H1 (cell line): ENCODE measurements around the gene CACNA1G. TPM values are rescaled to one million over a fixed set of nuclear protein-coding genes. Genes with fewer than 3 reads are reported as not detected.

Experiments
- CTCF ChIA-PET: fragments of 300-600 bp; sonication (Branson Sonifier 250); formaldehyde crosslinking; loops from one replicate; lab custom pipeline; 2021; ENCODE audit not compliant: partially characterized antibody; lab: Charles Lee
- POLR2A ChIA-PET: fragments of 300-600 bp; sonication (Branson Sonifier 250); formaldehyde crosslinking; loops from one replicate; lab custom pipeline; 2021; ENCODE audit warnings: inconsistent platforms; ENCODE audit not compliant: partially characterized antibody; lab: Charles Lee
- DNase-seq, 2 experiments: peaks; one replicate each; pipeline versions ENCODE4 v3.0.0 to v3.0.0-alpha.2; 2010 to 2022; ENCODE audit warnings: low spot score in 2 of 2, low read depth in 1 of 2, mixed read lengths in 1 of 2
- FAIRE-seq: peaks from 2 replicates; lab custom pipeline; 2011; peaks lifted over from hg19 to GRCh38; lab: Jason Lieb, UNC
- H2AFZ ChIP-seq: 2 replicates; pipeline ENCODE4 v1.8.1; 2012; ENCODE audit warnings: low read length, inconsistent platforms
- H2AK5ac ChIP-seq: 2 replicates; pipeline ENCODE4 v1.6.1; 2013; ENCODE audit warnings: low read depth, low read length
- H2BK120ac ChIP-seq: replicated peaks from 2 replicates; pipeline ENCODE3; 2013; ENCODE audit warnings: low read depth, low read length, inconsistent platforms
- H2BK12ac ChIP-seq: 2 replicates; pipeline ENCODE4 v1.6.1; 2013; ENCODE audit warnings: low read depth, low read length
- H2BK15ac ChIP-seq: 2 replicates; pipeline ENCODE4 v1.6.1; 2013; ENCODE audit warnings: low read length
- H2BK20ac ChIP-seq: 2 replicates; pipeline ENCODE4 v1.6.1; 2013; ENCODE audit warnings: low read length
- H2BK5ac ChIP-seq: 2 replicates; pipeline ENCODE4 v1.6.1; 2013; ENCODE audit warnings: low read depth, low read length
- H3K14ac ChIP-seq: 2 replicates; pipeline ENCODE4 v1.6.1; 2013; ENCODE audit warnings: inconsistent platforms; ENCODE audit not compliant: insufficient read length
- H3K18ac ChIP-seq: 2 replicates; pipeline ENCODE4 v1.6.1; 2013; ENCODE audit warnings: low read length; ENCODE audit errors: extremely low read depth
- H3K23ac ChIP-seq: 2 replicates; pipeline ENCODE4 v1.6.1; 2013; ENCODE audit warnings: inconsistent platforms; ENCODE audit not compliant: insufficient read length
- H3K23me2 ChIP-seq: 2 replicates; pipeline ENCODE4 v1.6.1; 2013; ENCODE audit warnings: low read depth, low read length
- H3K27ac ChIP-seq: 2 replicates; pipeline ENCODE4 v1.6.1; 2011; ENCODE audit warnings: low read depth, low read length, inconsistent platforms
- H3K27me3 ChIP-seq, 4 experiments: replicated peaks in 1 of 4; 1 replicate in 1 of 4; 2 replicates in 3 of 4; pipeline versions ENCODE4 v1.6.1 to v1.8.1; 2011 to 2013; ENCODE audit warnings: low read length in 3 of 4, mild to moderate bottlenecking in 3 of 4, inconsistent platforms in 2 of 4, mixed read lengths in 2 of 4, moderate library complexity in 1 of 4; ENCODE audit not compliant: control insufficient read depth in 3 of 4, insufficient read depth in 3 of 4; ENCODE audit errors: extremely low read depth in 1 of 4
- H3K36me3 ChIP-seq, 4 experiments: 2 replicates each; pipeline versions ENCODE4 v1.6.1 to v1.8.1; 2011 to 2013; ENCODE audit warnings: mild to moderate bottlenecking in 4 of 4, low read length in 3 of 4, moderate library complexity in 2 of 4, control low read depth in 1 of 4, inconsistent platforms in 1 of 4; ENCODE audit not compliant: insufficient read depth in 4 of 4, control insufficient read depth in 2 of 4
- H3K4ac ChIP-seq: replicated peaks from 2 replicates; pipeline ENCODE3; 2013; ENCODE audit warnings: low read length, low read depth, mixed read lengths, inconsistent platforms; ENCODE audit not compliant: insufficient read length
- H3K4me1 ChIP-seq, 4 experiments: replicated peaks in 1 of 4; 1 replicate in 1 of 4; 2 replicates in 3 of 4; pipeline versions ENCODE4 v1.6.1 to v1.8.1; 2011 to 2013; ENCODE audit warnings: low read length in 3 of 4, inconsistent platforms in 2 of 4, mixed read lengths in 1 of 4; ENCODE audit not compliant: insufficient read depth in 4 of 4, control insufficient read depth in 3 of 4
- H3K4me2 ChIP-seq, 2 experiments: 2 replicates each; pipeline versions ENCODE4 v1.6.1 to v1.8.1; 2011 to 2013; ENCODE audit warnings: low read depth in 2 of 2, low read length in 2 of 2, control low read depth in 1 of 2, inconsistent platforms in 1 of 2, mild to moderate bottlenecking in 1 of 2; ENCODE audit not compliant: insufficient read depth in 1 of 2
- H3K4me3 ChIP-seq, 4 experiments: fragments of 200-600, 300-600 bp in 1 of 4; sonication (generic), shearing (Covaris generic), sonication (Bioruptor Twin) in 1 of 4; 2 replicates each; pipeline versions ENCODE4 v1.5.1 to v1.8.1; 2011 to 2016; ENCODE audit warnings: low read length in 4 of 4, low read depth in 3 of 4, control low read depth in 2 of 4, inconsistent platforms in 2 of 4, mild to moderate bottlenecking in 2 of 4, mixed read lengths in 1 of 4, moderate library complexity in 1 of 4; ENCODE audit not compliant: insufficient read depth in 2 of 4; ENCODE audit errors: extremely low read depth in 1 of 4
- H3K56ac ChIP-seq: replicated peaks from 2 replicates; pipeline ENCODE3; 2013; ENCODE audit warnings: low read depth, mild to moderate bottlenecking, mixed read lengths, low read length, inconsistent platforms; ENCODE audit not compliant: insufficient read length
- H3K79me1 ChIP-seq: 2 replicates; pipeline ENCODE4 v1.6.1; 2013; ENCODE audit warnings: low read depth, low read length, control low read depth
- H3K79me2 ChIP-seq, 2 experiments: 2 replicates each; pipeline versions ENCODE4 v1.6.1 to v1.8.1; 2012 to 2013; ENCODE audit warnings: low read length in 2 of 2, mild to moderate bottlenecking in 2 of 2, inconsistent platforms in 1 of 2; ENCODE audit not compliant: insufficient read depth in 2 of 2, control insufficient read depth in 1 of 2
- H3K9ac ChIP-seq, 4 experiments: replicated peaks in 1 of 4; 1 replicate in 1 of 4; 2 replicates in 3 of 4; pipeline versions ENCODE4 v1.6.1 to v1.8.1; 2011 to 2013; ENCODE audit warnings: low read depth in 3 of 4, low read length in 3 of 4, control low read depth in 2 of 4, mild to moderate bottlenecking in 2 of 4, moderate library complexity in 2 of 4, inconsistent platforms in 1 of 4; ENCODE audit errors: extremely low read depth in 1 of 4
- H3K9me3 ChIP-seq, 2 experiments: 2 replicates each; pipeline versions ENCODE4 v1.6.1 to v1.8.1; 2012 to 2013; ENCODE audit warnings: mild to moderate bottlenecking in 2 of 2, moderate library complexity in 2 of 2, control low read depth in 1 of 2, inconsistent platforms in 1 of 2, low read depth in 1 of 2, low read length in 1 of 2, mixed read lengths in 1 of 2; ENCODE audit not compliant: insufficient read depth in 2 of 2
- H4K20me1 ChIP-seq, 2 experiments: replicated peaks in 1 of 2; 2 replicates each; pipeline versions ENCODE3 to v1.8.1; 2011 to 2013; ENCODE audit warnings: inconsistent platforms in 2 of 2, low read length in 2 of 2, mild to moderate bottlenecking in 1 of 2; ENCODE audit not compliant: insufficient read depth in 2 of 2, control insufficient read depth in 1 of 2
- H4K5ac ChIP-seq: 2 replicates; pipeline ENCODE4 v1.6.1; 2013; ENCODE audit warnings: low read length, low read depth, mixed read lengths, inconsistent platforms; ENCODE audit not compliant: insufficient read length
- H4K8ac ChIP-seq: 2 replicates; pipeline ENCODE4 v1.8.0; 2013; ENCODE audit warnings: mild to moderate bottlenecking, moderate library complexity, low read length, inconsistent platforms; ENCODE audit not compliant: insufficient read depth; ENCODE audit errors: extremely low read depth
- H4K91ac ChIP-seq: replicated peaks from 2 replicates; pipeline ENCODE3; 2013; ENCODE audit warnings: low read length, mixed read lengths, inconsistent platforms; ENCODE audit not compliant: insufficient read length
- BACH1 ChIP-seq: IDR thresholded peaks from 2 replicates; pipeline ENCODE4 v1.6.1; 2012; ENCODE audit warnings: low read length, improper control_type of control experiment
- MAFK ChIP-seq: IDR thresholded peaks from 2 replicates; pipeline ENCODE4 v1.6.1; 2012; ENCODE audit warnings: low read depth, mild to moderate bottlenecking, improper control_type of control experiment, low read length
- ZNF274 ChIP-seq: IDR thresholded peaks from 2 replicates; pipeline ENCODE4 v1.7.0; 2012; ENCODE audit warnings: low read length, borderline replicate concordance; ENCODE audit errors: extremely low read depth
- WGBS, 2 experiments: shearing (Covaris generic) in 1 of 2; methylation state at CpG; one replicate each; pipeline versions ENCODE4 v1.1.6 to v1.1.7; 2013 to 2015; ENCODE audit warnings: low lambda C conversion rate in 2 of 2, mixed read lengths in 2 of 2, inconsistent platforms in 1 of 2, low coverage in 1 of 2, missing lambda C conversion rate in 1 of 2; ENCODE audit not compliant: insufficient replicate concordance in 2 of 2, insufficient coverage in 1 of 2, insufficient read length in 1 of 2; ENCODE audit errors: extremely low coverage in 1 of 2, missing lambda C conversion rate in 1 of 2; 5-methylcytosine and 5-hydroxymethylcytosine counted together
- polyA plus RNA-seq, 7 experiments: library from polyadenylated mRNA; depleted of rRNA in 3 of 7; stranded (reverse) in 5 of 7; unstranded in 2 of 7; fragments of >200 nt in 5 of 7; fragments of 200-250 nt in 2 of 7; gene quantifications; 1 replicate in 5 of 7; 2 replicates in 1 of 7; 4 replicates in 1 of 7; pipeline versions ENCODE4 v1.2.1 to v1.2.3, GENCODE V29; 2011 to 2013; ENCODE audit warnings: missing spikeins in 2 of 7, mixed read lengths in 2 of 7
- total RNA-seq: library from RNA; stranded (reverse); fragmentation: NEBNext Ultra II Directional; extraction: Animal tissue kit (Norgen Biotek cat#: 25700); gene quantifications from 2 replicates; pipeline ENCODE4 v1.2.1, GENCODE V29; 2021

Gene CACNA1G
- total and polyA plus RNA-seq, 2 of the 8 experiments (the other 6 are each of a cell fraction or from before 2014, with no cell fraction given), result 2.9 to 4.9 TPM

DNA sequence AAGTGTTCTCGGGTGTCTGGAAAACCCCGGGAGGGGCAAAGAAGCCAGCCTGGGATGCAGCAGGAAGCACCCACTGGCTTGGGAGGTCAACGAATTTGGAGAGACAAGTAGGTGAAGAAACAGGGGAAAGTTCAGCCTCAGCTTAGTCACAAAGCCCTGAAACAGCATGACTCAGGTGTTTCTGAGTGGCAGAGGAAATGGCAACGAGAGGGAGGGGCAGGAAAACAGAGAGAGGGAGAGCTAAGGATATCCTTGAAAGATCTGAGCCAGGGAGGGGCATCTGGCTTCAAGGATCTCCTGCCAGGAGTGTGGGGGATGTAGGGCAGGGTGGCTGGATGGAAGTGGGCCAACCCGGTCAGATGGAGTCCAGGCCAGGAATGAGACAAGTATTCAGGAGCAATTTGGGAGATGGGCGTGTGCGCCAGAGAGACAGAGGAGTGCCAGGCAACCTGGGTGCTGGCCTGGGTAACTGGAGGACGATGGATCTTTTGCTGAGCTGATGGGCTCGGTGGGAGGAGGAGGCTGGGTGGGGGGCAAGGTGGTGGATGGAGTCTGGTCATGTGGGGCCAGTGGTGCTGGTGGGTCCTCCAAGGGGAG lies 101.4 kb downstream of the CACNA1G start:
- WGBS, 2 experiments, result 83% methylated on average over 9 of the region's 9 CpGs; no CpG with 5 or more reads in 1 of the 2 experiments
- H2AFZ ChIP-seq, result peak overlapping the region; percentile 88
- peaks cover 3 to 8% (median 5%) of the 10 kb centered on the region in 4 experiments; a peak in 6 of 7 replicates for H3K4me1 ChIP-seq
- CTCF ChIA-PET, result interaction anchor here (1.0 to 10.0 kb wide), 15 partner anchors 8 to 111 kb away, joined by 3 to 96 read pairs (median 6); no protein-coding TSS in a partner anchor
- no peaks in the 10 kb centered on the region for H3K79me2 ChIP-seq
- no peak overlapping the region for H3K56ac ChIP-seq
- H3K9ac ChIP-seq, result no peak overlapping the region; a peak in 1 of 7 replicates
- no peak for FAIRE-seq
- H4K20me1 ChIP-seq, result no peaks in the 10 kb centered on the region
- H3K9me3 ChIP-seq, result no peaks in the 10 kb centered on the region
- peak overlapping the region; percentile 48 for H3K18ac ChIP-seq
- H4K91ac ChIP-seq, result no peak overlapping the region
- no peaks in the 10 kb centered on the region for H3K27me3 ChIP-seq
- H4K5ac ChIP-seq, result no peak overlapping the region
- H2AK5ac ChIP-seq, result no peak overlapping the region
- no peak overlapping the region for H3K14ac ChIP-seq
- DNase-seq, result no peak
- H3K4me3 ChIP-seq, result no peak overlapping the region
- peak overlapping the region; percentile 31; the same call in 1 of the 2 replicates for H4K8ac ChIP-seq
- peak overlapping the region; percentile 78; the same call in 1 of the 2 replicates for H2BK5ac ChIP-seq
- peak; percentile 88 for TF ChIP-seq MAFK
- TF ChIP-seq ZNF274, result no peak
- peak; percentile 96 for TF ChIP-seq BACH1
- H3K4me2 ChIP-seq, result no peak overlapping the region; a peak in 1 of 4 replicates
- POLR2A ChIA-PET, result interaction anchor here (0.9 to 1.8 kb wide), 7 partner anchors 8 to 182 kb away, joined by 3 to 6 read pairs (median 3); partner anchors contain the start of gene LUC7L3
- no peak overlapping the region for H3K4ac ChIP-seq
- no peak overlapping the region for H2BK120ac ChIP-seq
- peak overlapping the region; percentile 31; the same call in 1 of the 2 replicates for H2BK15ac ChIP-seq
- no peak overlapping the region for H3K23ac ChIP-seq
- H3K23me2 ChIP-seq, result no peaks in the 10 kb centered on the region
- peak overlapping the region; percentile 77; the same call in 1 of the 2 replicates for H2BK20ac ChIP-seq
- no peaks in the 10 kb centered on the region for H3K79me1 ChIP-seq
- H3K36me3 ChIP-seq, result no peaks in the 10 kb centered on the region
- no peak overlapping the region for H3K27ac ChIP-seq
- peak overlapping the region; percentile 92 for H2BK12ac ChIP-seq
